Measurements from ENCODE around the gene FBN1. TPM values are rescaled to one million over a fixed set of nuclear protein-coding genes. Genes with fewer than 3 reads are reported as not detected.

FBN1 gene
- total RNA-seq, 1 donor from 2014 or later: 78.8 TPM

GRCh38 chr15:48532946-48533345 lies 112.6 kb downstream of the FBN1 start:
- Histone ChIP-seq H3K79me2 (ENCODE audit: low read depth) (no peaks in the 10 kb centered on the region), H3K9me3 (ENCODE audit: low read depth) (no peaks in the 10 kb centered on the region), H4K20me1 (ENCODE audit: low read depth) (no peaks in the 10 kb centered on the region), H3K27me3 (no peaks in the 10 kb centered on the region), H3K9ac (no peak overlapping the region), H3K27ac (no peak overlapping the region), H3K36me3 (no peaks in the 10 kb centered on the region), H3K4me2 (no peak overlapping the region), H2AFZ (replicated peaks) (no peak overlapping the region), H3K4me1 (no peaks in the 10 kb centered on the region), H3K4me3 (no peak overlapping the region), H3F3A (ENCODE audit: low read depth) (no peaks in the 10 kb centered on the region)
- no peak for TF ChIP-seq EZH2phosphoT487 (IDR thresholded peaks at IDR 0.05)
- TF ChIP-seq CTCF (IDR thresholded peaks at IDR 0.05): no peak
- TF ChIP-seq EZH2 (IDR thresholded peaks at IDR 0.05): no peak
- H3K27ac Mint-ChIP-seq: no peak overlapping the region
- H3K4me3 Mint-ChIP-seq: no peak overlapping the region
- peaks cover 5% of the 10 kb centered on the region for H3K4me1 Mint-ChIP-seq
- no peaks in the 10 kb centered on the region for H3K9me3 Mint-ChIP-seq
- no peak for DNase-seq (ENCODE audit: low spot score)
- no peaks in the 10 kb centered on the region for H3K27me3 Mint-ChIP-seq (ENCODE audit: insufficient read depth, low read depth)
- no peaks in the 10 kb centered on the region for H3K36me3 Mint-ChIP-seq

- peaks cover 1% of the 10 kb centered on the region for H3K36me3 Mint-ChIP-seq
- H4K20me1 ChIP-seq (ENCODE audit: low read depth): no peaks in the 10 kb centered on the region
- H3K9ac ChIP-seq: no peak overlapping the region
- no peaks in the 10 kb centered on the region for H3K27me3 ChIP-seq
- H3K79me2 ChIP-seq (ENCODE audit: low read depth): no peaks in the 10 kb centered on the region
- no peak overlapping the region for H3K4me3 ChIP-seq
- H3K27me3 Mint-ChIP-seq (ENCODE audit: insufficient read depth, low read depth): no peaks in the 10 kb centered on the region
- H3K27ac ChIP-seq: no peak overlapping the region
- H3K4me1 ChIP-seq: no peaks in the 10 kb centered on the region
- H3F3A ChIP-seq (ENCODE audit: low read depth): no peaks in the 10 kb centered on the region
- H3K4me1 Mint-ChIP-seq: peaks cover 3% of the 10 kb centered on the region
- no peak overlapping the region for H2AFZ ChIP-seq (replicated peaks)
- no peaks in the 10 kb centered on the region for H3K36me3 ChIP-seq
- no peak for DNase-seq (ENCODE audit: low spot score)
- no peaks in the 10 kb centered on the region for H3K9me3 ChIP-seq (ENCODE audit: low read depth)
- no peak overlapping the region for H3K4me2 ChIP-seq
- no peak overlapping the region for H3K27ac Mint-ChIP-seq
- H3K4me3 Mint-ChIP-seq: no peak overlapping the region
- TF ChIP-seq EZH2phosphoT487 (IDR thresholded peaks at IDR 0.05) (no peak), CTCF (IDR thresholded peaks at IDR 0.05) (no peak), EZH2 (IDR thresholded peaks at IDR 0.05) (no peak)
- H3K9me3 Mint-ChIP-seq: no peaks in the 10 kb centered on the region
Measured at GRCh38 chr15:48530528-48530927, 115.0 kb downstream of the FBN1 start.

- Mint-ChIP-seq H3K27me3 (ENCODE audit: insufficient read depth, low read depth) (no peaks in the 10 kb centered on the region), H3K27ac (no peak overlapping the region), H3K36me3 (peaks cover 8% of the 10 kb centered on the region), H3K9me3 (no peaks in the 10 kb centered on the region), H3K4me3 (no peak overlapping the region), H3K4me1 (peaks cover 2% of the 10 kb centered on the region)
- H3K9me3 ChIP-seq (ENCODE audit: low read depth): no peaks in the 10 kb centered on the region
- no peak overlapping the region for H3K4me3 ChIP-seq
- H3K4me1 ChIP-seq: no peaks in the 10 kb centered on the region
- H2AFZ ChIP-seq (replicated peaks): no peak overlapping the region
- H3K27me3 ChIP-seq: no peaks in the 10 kb centered on the region
- no peak overlapping the region for H3K9ac ChIP-seq
- H3F3A ChIP-seq (ENCODE audit: low read depth): no peaks in the 10 kb centered on the region
- H3K36me3 ChIP-seq: no peaks in the 10 kb centered on the region
- no peak for TF ChIP-seq EZH2 (IDR thresholded peaks at IDR 0.05)
- TF ChIP-seq EZH2phosphoT487 (IDR thresholded peaks at IDR 0.05): no peak
- TF ChIP-seq CTCF (IDR thresholded peaks at IDR 0.05): no peak
- no peaks in the 10 kb centered on the region for H3K79me2 ChIP-seq (ENCODE audit: low read depth)
- no peaks in the 10 kb centered on the region for H4K20me1 ChIP-seq (ENCODE audit: low read depth)
- H3K27ac ChIP-seq: no peak overlapping the region
- H3K4me2 ChIP-seq: no peak overlapping the region
- DNase-seq (ENCODE audit: low spot score): no peak
Measured at GRCh38 chr15:48528921-48529320, 116.6 kb downstream of the FBN1 start.

All from neural progenitor cell (in vitro differentiated cells).